Measurements from ENCODE around the gene PARM1. TPM values are rescaled to one million over a fixed set of nuclear protein-coding genes. Genes with fewer than 3 reads are reported as not detected.

The PARM1 gene
- total and polyA plus RNA-seq, 10 donors, result 2.6 to 42.6 (median 12.1) TPM

DNA sequence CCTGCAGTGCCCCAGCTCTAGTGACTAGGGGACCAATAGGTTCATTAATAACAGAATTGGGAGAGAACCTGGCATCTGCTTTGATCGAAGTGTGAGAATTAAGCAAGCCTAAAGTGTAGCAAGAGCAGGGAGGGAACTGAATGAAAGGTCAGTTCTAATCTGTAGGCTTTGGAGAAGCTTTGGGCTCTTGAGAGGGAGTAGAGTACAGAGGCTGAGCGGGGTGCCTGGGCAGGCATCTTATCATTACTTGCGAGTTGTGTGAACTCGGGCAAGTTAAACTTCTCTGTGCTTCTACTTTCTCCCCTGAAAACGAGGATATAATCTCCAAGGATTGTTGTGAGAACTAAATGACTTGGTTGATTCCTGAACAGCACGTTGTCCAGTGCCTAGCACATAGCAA is 906 bp upstream of the PARM1 start:
- peaks cover 7 to 41% (median 27%) of the 10 kb centered on the region in 6 donors for H3K4me1 ChIP-seq
- H3K36me3 ChIP-seq, result no peaks in the 10 kb centered on the region
- H3K9me3 ChIP-seq, result no peaks in the 10 kb centered on the region
- no peak for DNase-seq
- 82 to 87% (median 84%) methylated on average over 6 of the region's 6 CpGs for WGBS, 5 donors
- intact Hi-C loops (cut with DNase I; ENCODE audit: low total_unique reads), result no loop called here
- TF ChIP-seq POLR2A (IDR thresholded peaks at IDR 0.05), result no peak
- no peak overlapping the region for H3K4me3 ChIP-seq
- peaks cover 0 to 58% (median 21%) of the 10 kb centered on the region in 7 donors for H3K27me3 ChIP-seq (replicated peaks in 1 of 7)
- H3K27ac ChIP-seq, result no peak overlapping the region

- peaks cover 0 to 60% (median 21%) of the 10 kb centered on the region in 7 donors for H3K27me3 ChIP-seq (replicated peaks in 1 of 7)
- H3K4me3 ChIP-seq, result peak overlapping the region; percentile 46 to 87 (median 52)
- H3K9me3 ChIP-seq, result no peaks in the 10 kb centered on the region
- DNase-seq, result peak; percentile 76
- peaks cover 7 to 41% (median 27%) of the 10 kb centered on the region in 6 donors for H3K4me1 ChIP-seq
- intact Hi-C loops (cut with DNase I; ENCODE audit: low total_unique reads), result no loop called here
- WGBS, 5 donors, result 2 to 6% (median 3%) methylated on average over 15 to 28 of the region's 28 CpGs
- TF ChIP-seq POLR2AphosphoS5 (IDR thresholded peaks at IDR 0.05) (no peak), POLR2A (IDR thresholded peaks at IDR 0.05) (no peak)
- TF ChIP-seq, protein P1, sequence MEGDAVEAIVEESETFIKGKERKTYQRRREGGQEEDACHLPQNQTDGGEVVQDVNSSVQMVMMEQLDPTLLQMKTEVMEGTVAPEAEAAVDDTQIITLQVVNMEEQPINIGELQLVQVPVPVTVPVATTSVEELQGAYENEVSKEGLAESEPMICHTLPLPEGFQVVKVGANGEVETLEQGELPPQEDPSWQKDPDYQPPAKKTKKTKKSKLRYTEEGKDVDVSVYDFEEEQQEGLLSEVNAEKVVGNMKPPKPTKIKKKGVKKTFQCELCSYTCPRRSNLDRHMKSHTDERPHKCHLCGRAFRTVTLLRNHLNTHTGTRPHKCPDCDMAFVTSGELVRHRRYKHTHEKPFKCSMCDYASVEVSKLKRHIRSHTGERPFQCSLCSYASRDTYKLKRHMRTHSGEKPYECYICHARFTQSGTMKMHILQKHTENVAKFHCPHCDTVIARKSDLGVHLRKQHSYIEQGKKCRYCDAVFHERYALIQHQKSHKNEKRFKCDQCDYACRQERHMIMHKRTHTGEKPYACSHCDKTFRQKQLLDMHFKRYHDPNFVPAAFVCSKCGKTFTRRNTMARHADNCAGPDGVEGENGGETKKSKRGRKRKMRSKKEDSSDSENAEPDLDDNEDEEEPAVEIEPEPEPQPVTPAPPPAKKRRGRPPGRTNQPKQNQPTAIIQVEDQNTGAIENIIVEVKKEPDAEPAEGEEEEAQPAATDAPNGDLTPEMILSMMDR (IDR thresholded peaks at IDR 0.05 in 8 of 11, conservative IDR thresholded peaks at IDR 0.05 in 3 of 11), result no peak
- H3K27ac ChIP-seq, result peak overlapping the region in 7 of 8 donors; percentile 39 to 76 (median 63)
- H3K36me3 ChIP-seq, result no peaks in the 10 kb centered on the region
These were observed 673 bp downstream of the PARM1 start for GRCh38 chr4:74933562-74934015.

GRCh38 chr4:74934016-74934831 is 1.3 kb downstream of the PARM1 start:
- Histone ChIP-seq H3K4me1 (peaks cover 7 to 41% (median 27%) of the 10 kb centered on the region in 6 donors), H3K27ac (peak overlapping the region in 7 of 8 donors; percentile 17 to 76 (median 63)), H3K9me3 (no peaks in the 10 kb centered on the region), H3K4me3 (peak overlapping the region; percentile 46 to 87 (median 52)), H3K36me3 (no peaks in the 10 kb centered on the region), H3K27me3 (replicated peaks in 1 of 7) (peaks cover 0 to 60% (median 21%) of the 10 kb centered on the region in 7 donors)
- DNase-seq, result peak; percentile 82
- WGBS, 5 donors, result 2 to 3% (median 2%) methylated on average over 45 of the region's 45 CpGs
- TF ChIP-seq, protein P1 (IDR thresholded peaks at IDR 0.05 in 8 of 11, conservative IDR thresholded peaks at IDR 0.05 in 3 of 11), result no peak
- TF ChIP-seq POLR2AphosphoS5 (IDR thresholded peaks at IDR 0.05), result no peak
- no peak for TF ChIP-seq POLR2A (IDR thresholded peaks at IDR 0.05)
- intact Hi-C loops (cut with DNase I; ENCODE audit: low total_unique reads), result no loop called here

GRCh38 chr4:74934888-74935287 is 2.0 kb downstream of the PARM1 start:
- intact Hi-C loops (cut with DNase I; ENCODE audit: low total_unique reads), result no loop called here
- peak overlapping the region in 7 of 8 donors; percentile 46 to 87 (median 51) for H3K4me3 ChIP-seq
- TF ChIP-seq POLR2A (IDR thresholded peaks at IDR 0.05) (no peak), POLR2AphosphoS5 (IDR thresholded peaks at IDR 0.05) (peak in 1 of 3 donors; percentile 55)
- peaks cover 0 to 60% (median 21%) of the 10 kb centered on the region in 7 donors for H3K27me3 ChIP-seq (replicated peaks in 1 of 7)
- peak overlapping the region in 2 of 8 donors; percentile 55 to 69 for H3K27ac ChIP-seq
- H3K9me3 ChIP-seq, result no peaks in the 10 kb centered on the region
- DNase-seq, result no peak
- 21 to 33% (median 26%) methylated on average over 10 of the region's 10 CpGs for WGBS, 5 donors
- H3K36me3 ChIP-seq, result no peaks in the 10 kb centered on the region
- H3K4me1 ChIP-seq, result peaks cover 7 to 36% (median 25%) of the 10 kb centered on the region in 6 donors

DNA sequence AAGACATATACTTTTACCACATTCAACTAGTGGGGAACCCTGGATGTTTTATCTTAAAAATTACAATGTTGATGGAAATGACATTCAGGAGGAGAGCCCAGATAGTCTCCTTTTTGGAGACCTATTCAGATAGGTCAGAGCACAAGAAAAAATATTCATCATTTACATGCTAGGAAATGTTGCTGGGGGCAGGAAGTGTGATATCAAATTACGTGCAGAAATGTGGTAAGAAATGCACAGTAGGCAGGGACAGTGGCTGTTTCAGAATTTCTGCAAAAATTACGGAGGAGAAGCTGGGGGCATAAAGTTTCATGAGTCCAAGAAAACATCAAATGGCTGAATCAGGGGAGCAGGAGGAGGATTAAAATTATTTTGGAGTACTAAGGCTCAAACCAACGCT is 8.2 kb downstream of the PARM1 start:
- TF ChIP-seq, protein P1 (IDR thresholded peaks at IDR 0.05 in 8 of 11, conservative IDR thresholded peaks at IDR 0.05 in 3 of 11), result no peak
- TF ChIP-seq POLR2A (IDR thresholded peaks at IDR 0.05) (no peak), POLR2AphosphoS5 (IDR thresholded peaks at IDR 0.05) (no peak)
- H3K27me3 ChIP-seq (replicated peaks in 1 of 7), result peaks cover 0 to 8% (median under 1%) of the 10 kb centered on the region in 7 donors
- intact Hi-C loops (cut with DNase I; ENCODE audit: low total_unique reads), result no loop called here
- no peak overlapping the region for H3K4me3 ChIP-seq
- H3K4me1 ChIP-seq, result no peaks in the 10 kb centered on the region
- 46 to 64% (median 53%) methylated on average over 3 of the region's 3 CpGs for WGBS, 5 donors
- H3K9me3 ChIP-seq, result no peaks in the 10 kb centered on the region
- no peaks in the 10 kb centered on the region for H3K36me3 ChIP-seq
- DNase-seq, result no peak
- no peak overlapping the region for H3K27ac ChIP-seq

All from spleen (tissue), 11 donors.